ENCODE measurements around the gene PTPRM. TPM values are rescaled to one million over a fixed set of nuclear protein-coding genes. Genes with fewer than 3 reads are reported as not detected.

The PTPRM gene
- polyA plus RNA-seq, 1 experiment: 81.1 TPM

- no peak overlapping the region for H3K27ac ChIP-seq (ENCODE audit: low read depth, low read length)
- ChIA-PET POLR2A (no interaction called here), CTCF (no interaction called here)
- no peak for DNase-seq (ENCODE audit: low read depth, low spot score)
- H3K4me3 ChIP-seq (ENCODE audit: low read depth, low read length): no peak overlapping the region
- H3K9me3 ChIP-seq (ENCODE audit: control insufficient read depth, insufficient read depth, low read length): no peaks in the 10 kb centered on the region
- H3K27me3 ChIP-seq (ENCODE audit: control insufficient read depth, insufficient read depth, low read length): no peaks in the 10 kb centered on the region
- TF ChIP-seq, protein P1, sequence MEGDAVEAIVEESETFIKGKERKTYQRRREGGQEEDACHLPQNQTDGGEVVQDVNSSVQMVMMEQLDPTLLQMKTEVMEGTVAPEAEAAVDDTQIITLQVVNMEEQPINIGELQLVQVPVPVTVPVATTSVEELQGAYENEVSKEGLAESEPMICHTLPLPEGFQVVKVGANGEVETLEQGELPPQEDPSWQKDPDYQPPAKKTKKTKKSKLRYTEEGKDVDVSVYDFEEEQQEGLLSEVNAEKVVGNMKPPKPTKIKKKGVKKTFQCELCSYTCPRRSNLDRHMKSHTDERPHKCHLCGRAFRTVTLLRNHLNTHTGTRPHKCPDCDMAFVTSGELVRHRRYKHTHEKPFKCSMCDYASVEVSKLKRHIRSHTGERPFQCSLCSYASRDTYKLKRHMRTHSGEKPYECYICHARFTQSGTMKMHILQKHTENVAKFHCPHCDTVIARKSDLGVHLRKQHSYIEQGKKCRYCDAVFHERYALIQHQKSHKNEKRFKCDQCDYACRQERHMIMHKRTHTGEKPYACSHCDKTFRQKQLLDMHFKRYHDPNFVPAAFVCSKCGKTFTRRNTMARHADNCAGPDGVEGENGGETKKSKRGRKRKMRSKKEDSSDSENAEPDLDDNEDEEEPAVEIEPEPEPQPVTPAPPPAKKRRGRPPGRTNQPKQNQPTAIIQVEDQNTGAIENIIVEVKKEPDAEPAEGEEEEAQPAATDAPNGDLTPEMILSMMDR (IDR thresholded peaks at IDR 0.05; ENCODE audit: low read depth, low read length): no peak
Observed at GRCh38 chr18:8162802-8163201, 595.7 kb downstream of the PTPRM start.

- TF ChIP-seq, protein P1 (IDR thresholded peaks at IDR 0.05; ENCODE audit: low read depth, low read length): no peak
- CTCF ChIA-PET: no interaction called here
- DNase-seq (ENCODE audit: low read depth, low spot score): no peak
- no peaks in the 10 kb centered on the region for H3K9me3 ChIP-seq (ENCODE audit: control insufficient read depth, insufficient read depth, low read length)
- POLR2A ChIA-PET: no interaction called here
- no peaks in the 10 kb centered on the region for H3K27me3 ChIP-seq (ENCODE audit: control insufficient read depth, insufficient read depth, low read length)
- H3K4me3 ChIP-seq (ENCODE audit: low read depth, low read length): no peak overlapping the region
- no peak overlapping the region for H3K27ac ChIP-seq (ENCODE audit: low read depth, low read length)
Observed at GRCh38 chr18:8163286-8163959, 596.3 kb downstream of the PTPRM start.

- POLR2A ChIA-PET: no interaction called here
- CTCF ChIA-PET: no interaction called here
- DNase-seq (ENCODE audit: low read depth, low spot score): no peak
- no peaks in the 10 kb centered on the region for H3K27me3 ChIP-seq (ENCODE audit: control insufficient read depth, insufficient read depth, low read length)
- TF ChIP-seq, protein P1 (IDR thresholded peaks at IDR 0.05; ENCODE audit: low read depth, low read length): no peak
- H3K27ac ChIP-seq (ENCODE audit: low read depth, low read length): no peak overlapping the region
- no peak overlapping the region for H3K4me3 ChIP-seq (ENCODE audit: low read depth, low read length)
- H3K9me3 ChIP-seq (ENCODE audit: control insufficient read depth, insufficient read depth, low read length): no peaks in the 10 kb centered on the region
Observed at GRCh38 chr18:8165095-8165494, 598.0 kb downstream of the PTPRM start.

DNA sequence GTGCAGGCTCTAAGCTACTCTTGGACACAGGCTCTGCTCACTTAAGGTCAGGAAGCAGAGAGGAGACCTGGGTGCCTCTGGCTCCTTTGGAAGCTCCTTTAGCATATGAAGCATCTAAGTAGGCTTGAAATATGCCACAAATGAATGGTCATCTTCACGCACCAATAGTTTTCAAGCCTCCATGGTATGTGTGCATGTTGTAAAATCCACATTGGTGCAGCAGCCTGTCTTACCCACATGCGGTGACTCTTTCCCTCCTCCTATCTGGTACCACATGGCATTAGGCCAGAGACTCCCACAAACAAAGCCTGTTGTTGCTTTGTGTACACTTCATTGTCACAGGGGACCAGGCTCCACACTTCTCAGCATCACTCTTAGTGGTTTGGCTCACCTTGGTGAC lies 599.9 kb downstream of the PTPRM start:
- no peak for DNase-seq (ENCODE audit: low read depth, low spot score)
- Histone ChIP-seq H3K27ac (ENCODE audit: low read depth, low read length) (no peak overlapping the region), H3K9me3 (ENCODE audit: control insufficient read depth, insufficient read depth, low read length) (no peaks in the 10 kb centered on the region), H3K4me3 (ENCODE audit: low read depth, low read length) (no peak overlapping the region), H3K27me3 (ENCODE audit: control insufficient read depth, insufficient read depth, low read length) (no peaks in the 10 kb centered on the region)
- ChIA-PET CTCF (no interaction called here), POLR2A (no interaction called here)
- TF ChIP-seq, protein P1 (IDR thresholded peaks at IDR 0.05; ENCODE audit: low read depth, low read length): no peak

DNA sequence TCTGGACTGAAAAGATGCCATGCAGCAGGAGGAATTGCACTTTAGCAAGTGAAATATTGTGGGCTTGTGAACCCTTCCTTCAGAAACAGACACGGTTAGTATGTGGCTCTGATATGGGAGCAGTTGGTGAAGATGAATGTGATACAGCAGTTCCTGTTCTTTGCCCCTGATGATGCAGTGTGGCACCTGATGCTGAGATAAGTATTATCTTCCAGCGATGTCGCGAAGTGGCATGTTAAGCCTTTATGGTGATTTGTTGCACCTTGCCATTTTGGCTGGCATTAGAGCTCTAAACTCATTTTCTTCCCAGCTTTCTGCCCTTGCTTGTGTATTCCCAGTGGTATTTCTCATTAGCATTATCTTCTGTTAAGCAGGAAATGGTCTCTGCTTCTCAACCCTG lies 600.6 kb downstream of the PTPRM start:
- Histone ChIP-seq H3K27me3 (ENCODE audit: control insufficient read depth, insufficient read depth, low read length) (no peaks in the 10 kb centered on the region), H3K9me3 (ENCODE audit: control insufficient read depth, insufficient read depth, low read length) (no peaks in the 10 kb centered on the region), H3K4me3 (ENCODE audit: low read depth, low read length) (no peak overlapping the region), H3K27ac (ENCODE audit: low read depth, low read length) (no peak overlapping the region)
- no peak for DNase-seq (ENCODE audit: low read depth, low spot score)
- CTCF ChIA-PET: no interaction called here
- POLR2A ChIA-PET: no interaction called here
- TF ChIP-seq, protein P1 (IDR thresholded peaks at IDR 0.05; ENCODE audit: low read depth, low read length): no peak
